ENCODE data around the gene FOXA1. TPM values are rescaled to one million over a fixed set of nuclear protein-coding genes. Genes with fewer than 3 reads are reported as not detected.
A peak's percentile ranks its signal among the peaks of the same experiment; 100 is the strongest.
"Not testable (repeated sequence)": the region's sequence is repeated elsewhere in the genome, so short reads cannot be mapped to it uniquely, and the experiment has no call there.

FOXA1 gene
- polyA plus RNA-seq, 4 donors: 8.4 to 49.3 (median 11.4) TPM

- 14 to 41% (median 29%) methylated on average over 3 of the region's 3 CpGs for WGBS, 3 donors
- DNase-seq (peak; percentile 46 to 54), FAIRE-seq (no peak)
- Histone ChIP-seq H3K36me3 (ENCODE audit: control insufficient read depth in 3 of 3, insufficient read depth in 2 of 3, low read depth in 1 of 3, low read length in 3 of 3) (no peaks in the 10 kb centered on the region), H3K4me1 (ENCODE audit: control insufficient read depth in 3 of 3, insufficient read depth in 2 of 3, low read depth in 1 of 3, low read length in 2 of 3) (peaks cover 0 to 7% (median 0%) of the 10 kb centered on the region in 3 donors), H3K4me3 (ENCODE audit: low read depth in 1 of 3, low read length in 3 of 3) (no peak overlapping the region), H3K27ac (ENCODE audit: low read depth in 1 of 3, low read length in 2 of 3) (peak overlapping the region in 1 of 3 donors; percentile 30), H3K9me3 (ENCODE audit: control insufficient read depth in 2 of 2, insufficient read depth in 1 of 2, low read depth in 1 of 2, low read length in 1 of 2) (no peaks in the 10 kb centered on the region), H3K27me3 (ENCODE audit: control insufficient read depth in 3 of 3, insufficient read depth in 3 of 3, low read length in 3 of 3) (no peaks in the 10 kb centered on the region)
Measured at GRCh38 chr14:37566811-37567371, 28.2 kb downstream of the FOXA1 start.

GRCh38 chr14:37565550-37565949 is 29.5 kb downstream of the FOXA1 start:
- WGBS, 3 donors: 86 to 93% (median 92%) methylated on average over 1 of the region's 1 CpG
- Histone ChIP-seq H3K4me3 (ENCODE audit: low read depth in 1 of 3, low read length in 3 of 3) (no peak overlapping the region), H3K27ac (ENCODE audit: low read depth in 1 of 3, low read length in 2 of 3) (no peak overlapping the region), H3K36me3 (ENCODE audit: control insufficient read depth in 3 of 3, insufficient read depth in 2 of 3, low read depth in 1 of 3, low read length in 3 of 3) (no peaks in the 10 kb centered on the region), H3K27me3 (ENCODE audit: control insufficient read depth in 3 of 3, insufficient read depth in 3 of 3, low read length in 3 of 3) (no peaks in the 10 kb centered on the region), H3K9me3 (ENCODE audit: control insufficient read depth in 2 of 2, insufficient read depth in 1 of 2, low read depth in 1 of 2, low read length in 1 of 2) (no peaks in the 10 kb centered on the region), H3K4me1 (ENCODE audit: control insufficient read depth in 3 of 3, insufficient read depth in 2 of 3, low read depth in 1 of 3, low read length in 2 of 3) (peaks cover 0 to 7% (median 0%) of the 10 kb centered on the region in 3 donors)
- FAIRE-seq (no peak), DNase-seq (no peak)

GRCh38 chr14:37563189-37563588 is 31.9 kb downstream of the FOXA1 start:
- Histone ChIP-seq H3K27me3 (ENCODE audit: control insufficient read depth in 3 of 3, insufficient read depth in 3 of 3, low read length in 3 of 3) (no peaks in the 10 kb centered on the region), H3K27ac (ENCODE audit: low read depth in 1 of 3, low read length in 2 of 3) (no peak overlapping the region), H3K4me3 (ENCODE audit: low read depth in 1 of 3, low read length in 3 of 3) (no peak overlapping the region), H3K9me3 (ENCODE audit: control insufficient read depth in 2 of 2, insufficient read depth in 1 of 2, low read depth in 1 of 2, low read length in 1 of 2) (no peaks in the 10 kb centered on the region), H3K4me1 (ENCODE audit: control insufficient read depth in 3 of 3, insufficient read depth in 2 of 3, low read depth in 1 of 3, low read length in 2 of 3) (peaks cover 0 to 7% (median 0%) of the 10 kb centered on the region in 3 donors), H3K36me3 (ENCODE audit: control insufficient read depth in 3 of 3, insufficient read depth in 2 of 3, low read depth in 1 of 3, low read length in 3 of 3) (no peaks in the 10 kb centered on the region)
- DNase-seq (no peak), FAIRE-seq (no peak)
- WGBS, 3 donors: 27 to 62% (median 46%) methylated on average over 2 of the region's 2 CpGs

GRCh38 chr14:37559386-37559785 is 35.7 kb downstream of the FOXA1 start:
- FAIRE-seq: no peak
- no peak for DNase-seq

GRCh38 chr14:37558740-37559139 is 36.3 kb downstream of the FOXA1 start:
- 58 to 76% (median 74%) methylated on average over 4 of the region's 4 CpGs for WGBS, 3 donors
- FAIRE-seq (no peak), DNase-seq (no peak)
- Histone ChIP-seq H3K4me3 (ENCODE audit: low read depth in 1 of 3, low read length in 3 of 3) (no peak overlapping the region), H3K4me1 (ENCODE audit: control insufficient read depth in 3 of 3, insufficient read depth in 2 of 3, low read depth in 1 of 3, low read length in 2 of 3) (no peaks in the 10 kb centered on the region), H3K9me3 (ENCODE audit: control insufficient read depth in 2 of 2, insufficient read depth in 1 of 2, low read depth in 1 of 2, low read length in 1 of 2) (peaks cover 0 to 11% of the 10 kb centered on the region in 2 donors), H3K36me3 (ENCODE audit: control insufficient read depth in 3 of 3, insufficient read depth in 2 of 3, low read depth in 1 of 3, low read length in 3 of 3) (no peaks in the 10 kb centered on the region), H3K27ac (ENCODE audit: low read depth in 1 of 3, low read length in 2 of 3) (no peak overlapping the region), H3K27me3 (ENCODE audit: control insufficient read depth in 3 of 3, insufficient read depth in 3 of 3, low read length in 3 of 3) (no peaks in the 10 kb centered on the region)

More at GRCh38 chr14:37559386-37559785, 35.7 kb downstream of the FOXA1 start:
- Histone ChIP-seq H3K9me3 (ENCODE audit: control insufficient read depth in 2 of 2, insufficient read depth in 1 of 2, low read depth in 1 of 2, low read length in 1 of 2) (peaks cover 0 to 7% of the 10 kb centered on the region in 2 donors), H3K4me1 (ENCODE audit: control insufficient read depth in 3 of 3, insufficient read depth in 2 of 3, low read depth in 1 of 3, low read length in 2 of 3) (no peaks in the 10 kb centered on the region), H3K36me3 (ENCODE audit: control insufficient read depth in 3 of 3, insufficient read depth in 2 of 3, low read depth in 1 of 3, low read length in 3 of 3) (no peaks in the 10 kb centered on the region), H3K4me3 (ENCODE audit: low read depth in 1 of 3, low read length in 3 of 3) (no peak overlapping the region), H3K27ac (ENCODE audit: low read depth in 1 of 3, low read length in 2 of 3) (no peak overlapping the region), H3K27me3 (ENCODE audit: control insufficient read depth in 3 of 3, insufficient read depth in 3 of 3, low read length in 3 of 3) (no peaks in the 10 kb centered on the region)
- 83 to 93% (median 88%) methylated on average over 6 of the region's 6 CpGs for WGBS, 3 donors

- H3K4me3 ChIP-seq (ENCODE audit: low read depth in 1 of 3, low read length in 3 of 3); H3K27ac ChIP-seq (ENCODE audit: low read depth in 1 of 3, low read length in 2 of 3); DNase-seq; FAIRE-seq; H3K4me1 ChIP-seq (ENCODE audit: control insufficient read depth in 3 of 3, insufficient read depth in 2 of 3, low read depth in 1 of 3, low read length in 2 of 3); H3K36me3 ChIP-seq (ENCODE audit: control insufficient read depth in 3 of 3, insufficient read depth in 2 of 3, low read depth in 1 of 3, low read length in 3 of 3); H3K27me3 ChIP-seq (ENCODE audit: control insufficient read depth in 3 of 3, insufficient read depth in 3 of 3, low read length in 3 of 3): not testable (repeated sequence)
- peaks cover 0 to 11% of the 10 kb centered on the region in 2 donors for H3K9me3 ChIP-seq (ENCODE audit: control insufficient read depth in 2 of 2, insufficient read depth in 1 of 2, low read depth in 1 of 2, low read length in 1 of 2)
- 84 to 98% (median 94%) methylated on average over 16 to 27 of the region's 33 CpGs for WGBS, 3 donors
Measured at GRCh38 chr14:37555596-37555995, 39.5 kb downstream of the FOXA1 start.

GRCh38 chr14:37553935-37554550 is 41.0 kb downstream of the FOXA1 start:
- FAIRE-seq (no peak), DNase-seq (no peak)
- H3K27ac ChIP-seq (ENCODE audit: low read depth in 1 of 3, low read length in 2 of 3): no peak overlapping the region
- no peak overlapping the region for H3K4me3 ChIP-seq (ENCODE audit: low read depth in 1 of 3, low read length in 3 of 3)
- 57 to 98% (median 92%) methylated on average over 1 of the region's 1 CpG for WGBS, 3 donors
- no peaks in the 10 kb centered on the region for H3K36me3 ChIP-seq (ENCODE audit: control insufficient read depth in 3 of 3, insufficient read depth in 2 of 3, low read depth in 1 of 3, low read length in 3 of 3)
- H3K27me3 ChIP-seq (ENCODE audit: control insufficient read depth in 3 of 3, insufficient read depth in 3 of 3, low read length in 3 of 3): no peaks in the 10 kb centered on the region
- H3K4me1 ChIP-seq (ENCODE audit: control insufficient read depth in 3 of 3, insufficient read depth in 2 of 3, low read depth in 1 of 3, low read length in 2 of 3): no peaks in the 10 kb centered on the region
- peaks cover 0 to 11% of the 10 kb centered on the region in 2 donors for H3K9me3 ChIP-seq (ENCODE audit: control insufficient read depth in 2 of 2, insufficient read depth in 1 of 2, low read depth in 1 of 2, low read length in 1 of 2)

GRCh38 chr14:37551119-37551518 is 43.9 kb downstream of the FOXA1 start:
- peaks cover 0 to 6% of the 10 kb centered on the region in 2 donors for H3K9me3 ChIP-seq (ENCODE audit: control insufficient read depth in 2 of 2, insufficient read depth in 1 of 2, low read depth in 1 of 2, low read length in 1 of 2)
- WGBS, 3 donors: 88 to 91% (median 89%) methylated on average over 1 of the region's 1 CpG
- H3K27ac ChIP-seq (ENCODE audit: low read depth in 1 of 3, low read length in 2 of 3): no peak overlapping the region
- FAIRE-seq: no peak
- H3K27me3 ChIP-seq (ENCODE audit: control insufficient read depth in 3 of 3, insufficient read depth in 3 of 3, low read length in 3 of 3): no peaks in the 10 kb centered on the region
- no peaks in the 10 kb centered on the region for H3K36me3 ChIP-seq (ENCODE audit: control insufficient read depth in 3 of 3, insufficient read depth in 2 of 3, low read depth in 1 of 3, low read length in 3 of 3)
- DNase-seq: no peak
- no peaks in the 10 kb centered on the region for H3K4me1 ChIP-seq (ENCODE audit: control insufficient read depth in 3 of 3, insufficient read depth in 2 of 3, low read depth in 1 of 3, low read length in 2 of 3)
- no peak overlapping the region for H3K4me3 ChIP-seq (ENCODE audit: low read depth in 1 of 3, low read length in 3 of 3)

All from small intestine (tissue), 7 donors.